GM12878 (cell line): ENCODE results near the gene ANLN. TPM values are rescaled to one million over a fixed set of nuclear protein-coding genes. Genes with fewer than 3 reads are reported as not detected.

ENCODE experiments used
- ATAC-seq: fragments of 200-7000 bp; cut with Tn5 transposase; 3 replicates; pipeline ENCODE4 v1.9.1; 2020; ENCODE audit warnings: mild to moderate bottlenecking, moderate library complexity
- BruUV-seq: library from RNA; stranded (reverse); fragments of 400-500 nt; replicated peaks from 2 replicates; lab custom pipeline; 2021; lab: Mats Ljungman, UMichigan
- CTCF ChIA-PET: fragments of 300-600 bp; sonication (Branson Sonifier 250); formaldehyde crosslinking; extraction: SDS; loops from one replicate; lab custom pipeline; 2021; ENCODE audit warnings: inconsistent platforms; lab: Yijun Ruan, JAX
- POLR2A ChIA-PET: fragments of 350-600 bp; formaldehyde crosslinking; extraction: SDS; loops from one replicate; lab custom pipeline; 2021; ENCODE audit warnings: inconsistent platforms; lab: Charles Lee
- RAD21 ChIA-PET: fragments of 300-600 bp; sonication (Branson Sonifier 250); formaldehyde crosslinking; loops from one replicate; lab custom pipeline; 2023; ENCODE audit warnings: antibody characterized with exemption; ENCODE audit not compliant: unreplicated experiment; lab: Charles Lee
- SMC1A ChIA-PET: fragments of 300-600 bp; sonication (Branson Sonifier 250); formaldehyde crosslinking; loops from one replicate; lab custom pipeline; 2023; ENCODE audit not compliant: unreplicated experiment, uncharacterized antibody; lab: Charles Lee
- DNase-seq: peaks from one replicate; pipeline ENCODE4 v3.0.0-alpha.2; 2011; ENCODE audit warnings: low read depth, low spot score
- FAIRE-seq: peaks from 3 replicates; lab custom pipeline; 2011; peaks lifted over from hg19 to GRCh38; lab: Jason Lieb, UNC
- H2AFZ ChIP-seq: 2 replicates; pipeline ENCODE4 v1.6.0; 2011; ENCODE audit warnings: low read depth, low read length, control low read depth; ENCODE audit not compliant: control insufficient read depth
- H3K27ac ChIP-seq: 2 replicates; pipeline ENCODE4 v1.5.1; 2011; ENCODE audit warnings: control low read depth; ENCODE audit not compliant: control insufficient read depth, insufficient read depth
- H3K27me3 ChIP-seq, 2 experiments: replicated peaks in 1 of 2; 2 replicates each; pipeline versions ENCODE4 v1.6.0 to v1.6.1; 2011; ENCODE audit warnings: low read length in 1 of 2; ENCODE audit not compliant: control insufficient read depth in 2 of 2, insufficient read depth in 2 of 2
- H3K36me3 ChIP-seq, 2 experiments: 2 replicates each; pipeline ENCODE4 v1.5.1; 2011; ENCODE audit warnings: low read length in 1 of 2; ENCODE audit not compliant: control insufficient read depth in 2 of 2, insufficient read depth in 2 of 2
- H3K4me1 ChIP-seq: 2 replicates; pipeline ENCODE4 v1.6.1; 2011; ENCODE audit warnings: mild to moderate bottlenecking, low read length, moderate library complexity, mixed read lengths; ENCODE audit not compliant: control insufficient read depth, insufficient read depth
- H3K4me2 ChIP-seq: 2 replicates; pipeline ENCODE4 v1.6.0; 2011; ENCODE audit warnings: control low read depth; ENCODE audit not compliant: control insufficient read depth, insufficient read depth
- H3K4me3 ChIP-seq: fragments of 200-600 bp; sonication (generic); 2 replicates; pipeline ENCODE4 v1.5.1; 2016
- H3K79me2 ChIP-seq: 2 replicates; pipeline ENCODE4 v1.6.0; 2011; ENCODE audit warnings: low read length; ENCODE audit not compliant: control insufficient read depth, insufficient read depth
- H3K9ac ChIP-seq: 2 replicates; pipeline ENCODE4 v1.8.0; 2011; ENCODE audit warnings: low read length, control low read depth, mixed read lengths; ENCODE audit not compliant: control insufficient read depth, insufficient read depth
- H3K9me3 ChIP-seq: replicated peaks from 3 replicates; pipeline ENCODE4 v1.5.1; 2011; ENCODE audit warnings: mild to moderate bottlenecking, low read length; ENCODE audit not compliant: control insufficient read depth, insufficient read depth
- H4K20me1 ChIP-seq: 2 replicates; pipeline ENCODE4 v1.6.0; 2011; ENCODE audit not compliant: control insufficient read depth, insufficient read depth
- ETV6 ChIP-seq, 2 experiments: fragments of 450-650 bp in 1 of 2; IDR thresholded peaks in 1 of 2; conservative IDR thresholded peaks in 1 of 2; 2 replicates each; pipeline ENCODE4 v1.6.1; 2014; ENCODE audit warnings: antibody characterized with exemption in 1 of 2, borderline replicate concordance in 1 of 2, low read depth in 1 of 2, mild to moderate bottlenecking in 1 of 2, moderate library complexity in 1 of 2
- GATAD2B ChIP-seq: fragments of 450-650 bp; conservative IDR thresholded peaks from 2 replicates; pipeline ENCODE4 v1.6.1; 2017; ENCODE audit warnings: low read depth, mild to moderate bottlenecking, moderate library complexity
- HDAC6 ChIP-seq: fragments of 200-600 bp; sonication (generic); IDR thresholded peaks from one replicate; pipeline ENCODE4 v1.8.0; 2017; ENCODE audit warnings: antibody characterized with exemption; ENCODE audit not compliant: unreplicated experiment
- IRF3 ChIP-seq: fragments of 450-650 bp; IDR thresholded peaks from 2 replicates; pipeline ENCODE4 v1.6.1; 2014; ENCODE audit warnings: mild to moderate bottlenecking
- MXI1 ChIP-seq: fragments of 150-350 bp; IDR thresholded peaks from 2 replicates; pipeline ENCODE4 v1.6.1; 2011; ENCODE audit warnings: low read depth, mild to moderate bottlenecking, inconsistent platforms, low read length, improper control_type of control experiment
- PML ChIP-seq: IDR thresholded peaks from 2 replicates; pipeline ENCODE4 v1.6.1; 2012; ENCODE audit warnings: low read length, inconsistent platforms
- RCOR1 ChIP-seq: conservative IDR thresholded peaks from 2 replicates; pipeline ENCODE4 v1.6.1; 2012; ENCODE audit warnings: low read depth, low read length, improper control_type of control experiment
- TAF1 ChIP-seq: IDR thresholded peaks from 2 replicates; pipeline ENCODE4 v1.6.1; 2011; ENCODE audit warnings: mild to moderate bottlenecking, low read depth, low read length, borderline replicate concordance
- TCF7 ChIP-seq: IDR thresholded peaks from 2 replicates; pipeline ENCODE4 v1.6.1; 2014; ENCODE audit warnings: antibody characterized with exemption, borderline replicate concordance
- ZBTB11 ChIP-seq: fragments of 450-650 bp; formaldehyde crosslinking; IDR thresholded peaks from 2 replicates; pipeline ENCODE4 v1.5.0; 2022; ENCODE audit warnings: mild to moderate bottlenecking, missing genetic modification characterization
- ZNF274 ChIP-seq: IDR thresholded peaks from one replicate; pipeline ENCODE4 v1.8.0; 2011; ENCODE audit not compliant: insufficient read length, insufficient read depth
- WGBS: methylation state at CpG from one replicate; pipeline ENCODE4 v1.1.6; 2016; ENCODE audit warnings: low lambda C conversion rate; ENCODE audit not compliant: insufficient replicate concordance, insufficient coverage; ENCODE audit errors: missing lambda C conversion rate; 5-methylcytosine and 5-hydroxymethylcytosine counted together
- in situ Hi-C: fragments of 300-500 bp; cut with MboI; formaldehyde crosslinking; loops from 9 replicates; pipeline ENCODE4 v1.14.3; 2018; ENCODE audit warnings: mixed read lengths
- intact Hi-C: fragments of 100-400 bp; cut with micrococcal nuclease; formaldehyde crosslinking; loops from one replicate; pipeline ENCODE4 v1.14.2; 2022; ENCODE audit not compliant: unreplicated experiment
- polyA plus RNA-seq, 11 experiments: library from polyadenylated mRNA; depleted of rRNA in 4 of 11; unstranded in 6 of 11; stranded (reverse) in 5 of 11; fragments of >200 nt; fragmentation: Nextera tagmentation in 4 of 11; fragmentation: Illumina TruSeq in 1 of 11; extraction: Ambion mirVana in 4 of 11; extraction: Trizol in 1 of 11; gene quantifications; 1 replicate in 1 of 11; 2 replicates in 10 of 11; pipeline versions ENCODE4 v1.2.1 to v1.2.3, GENCODE V29; 2011 to 2016; ENCODE audit warnings: inconsistent platforms in 2 of 11, missing spikeins in 2 of 11, low read depth in 1 of 11
- total RNA-seq, 4 experiments: library from RNA; depleted of rRNA in 3 of 4; stranded (reverse); fragments of >200 nt in 3 of 4; fragmentation: Illumina TruSeq in 1 of 4; extraction: Trizol in 1 of 4; gene quantifications; 2 replicates each; pipeline versions ENCODE4 v1.2.1 to v1.2.3, GENCODE V29; 2013 to 2021
- TF ChIP-seq, protein P1 (sequence below): fragments of 450-650 bp; IDR thresholded peaks from 2 replicates; pipeline ENCODE4 v1.6.1; 2017; ENCODE audit warnings: mild to moderate bottlenecking, low read depth, inconsistent platforms; ENCODE audit not compliant: poor library complexity, severe bottlenecking
- TF ChIP-seq, protein P2 (sequence below): fragments of 450-650 bp; IDR thresholded peaks from 2 replicates; pipeline ENCODE4 v1.6.1; 2017; ENCODE audit warnings: mild to moderate bottlenecking, moderate library complexity

The ANLN gene
- total and polyA plus RNA-seq, 10 of the 15 experiments (the other 5 are each of a cell fraction or from before 2014, with no cell fraction given), result 9.5 to 32.1 (median 24.2) TPM

DNA sequence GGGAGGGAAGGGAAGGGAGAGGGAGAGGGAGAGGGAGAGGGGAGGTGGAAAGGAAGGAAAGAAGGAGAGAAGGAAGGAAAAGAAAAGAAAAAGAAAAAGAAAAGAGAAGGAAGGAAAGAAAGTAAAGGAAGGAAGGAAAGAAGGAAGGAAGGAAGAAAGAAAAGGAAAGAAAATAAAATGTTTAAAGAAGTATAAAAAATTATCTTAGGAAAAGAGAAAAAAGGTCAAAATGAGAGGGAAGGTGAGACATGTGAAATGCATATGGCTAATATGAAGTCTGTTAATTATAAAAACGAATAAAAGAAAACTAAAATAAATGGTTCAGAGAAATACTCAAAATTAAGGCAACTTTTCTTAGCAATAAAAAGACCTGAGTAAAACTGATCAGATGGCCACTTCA lies 46.1 kb upstream of the ANLN start:
- POLR2A ChIA-PET, result no interaction called here
- H3K36me3 ChIP-seq, result no peaks in the 10 kb centered on the region
- SMC1A ChIA-PET, result no interaction called here
- no peak overlapping the region for H3K9ac ChIP-seq
- no peaks in the 10 kb centered on the region for H4K20me1 ChIP-seq
- ATAC-seq (no peak), FAIRE-seq (no peak), DNase-seq (no peak)
- 0% methylated on average over 1 of the region's 1 CpG for WGBS
- no peaks in the 10 kb centered on the region; a peak in 1 of 4 replicates for H3K27me3 ChIP-seq
- in situ Hi-C loops (no loop called here), intact Hi-C loops (no loop called here)
- CTCF ChIA-PET, result interaction anchor here (1.5 kb wide), 1 partner anchor 24 kb away, joined by 4 read pairs; a partner anchor contains a TSS
- H3K27ac ChIP-seq, result no peak overlapping the region
- RAD21 ChIA-PET, result no interaction called here
- no peaks in the 10 kb centered on the region for H3K9me3 ChIP-seq
- H2AFZ ChIP-seq, result no peak overlapping the region
- no peak overlapping the region for H3K4me2 ChIP-seq
- no peak overlapping the region for H3K4me3 ChIP-seq
- H3K4me1 ChIP-seq, result no peaks in the 10 kb centered on the region
- no TSS peak for BruUV-seq
- no peaks in the 10 kb centered on the region for H3K79me2 ChIP-seq
- TF ChIP-seq RCOR1 (no peak), ETV6 (conservative IDR thresholded peaks at IDR 0.05 in 1 of 2, IDR thresholded peaks at IDR 0.05 in 1 of 2; ENCODE audit: borderline replicate concordance in 1 of 2, low read depth in 1 of 2) (no peak), ZNF274 (no peak), IRF3 (no peak), ZBTB11 (CRISPR knock-in tag) (no peak), MXI1 (no peak), PML (no peak), HDAC6 (no peak), GATAD2B (no peak), TAF1 (no peak), TCF7 (no peak)
- TF ChIP-seq, protein P1, sequence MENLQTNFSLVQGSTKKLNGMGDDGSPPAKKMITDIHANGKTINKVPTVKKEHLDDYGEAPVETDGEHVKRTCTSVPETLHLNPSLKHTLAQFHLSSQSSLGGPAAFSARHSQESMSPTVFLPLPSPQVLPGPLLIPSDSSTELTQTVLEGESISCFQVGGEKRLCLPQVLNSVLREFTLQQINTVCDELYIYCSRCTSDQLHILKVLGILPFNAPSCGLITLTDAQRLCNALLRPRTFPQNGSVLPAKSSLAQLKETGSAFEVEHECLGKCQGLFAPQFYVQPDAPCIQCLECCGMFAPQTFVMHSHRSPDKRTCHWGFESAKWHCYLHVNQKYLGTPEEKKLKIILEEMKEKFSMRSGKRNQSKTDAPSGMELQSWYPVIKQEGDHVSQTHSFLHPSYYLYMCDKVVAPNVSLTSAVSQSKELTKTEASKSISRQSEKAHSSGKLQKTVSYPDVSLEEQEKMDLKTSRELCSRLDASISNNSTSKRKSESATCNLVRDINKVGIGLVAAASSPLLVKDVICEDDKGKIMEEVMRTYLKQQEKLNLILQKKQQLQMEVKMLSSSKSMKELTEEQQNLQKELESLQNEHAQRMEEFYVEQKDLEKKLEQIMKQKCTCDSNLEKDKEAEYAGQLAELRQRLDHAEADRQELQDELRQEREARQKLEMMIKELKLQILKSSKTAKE, result no peak
- TF ChIP-seq, protein P2, sequence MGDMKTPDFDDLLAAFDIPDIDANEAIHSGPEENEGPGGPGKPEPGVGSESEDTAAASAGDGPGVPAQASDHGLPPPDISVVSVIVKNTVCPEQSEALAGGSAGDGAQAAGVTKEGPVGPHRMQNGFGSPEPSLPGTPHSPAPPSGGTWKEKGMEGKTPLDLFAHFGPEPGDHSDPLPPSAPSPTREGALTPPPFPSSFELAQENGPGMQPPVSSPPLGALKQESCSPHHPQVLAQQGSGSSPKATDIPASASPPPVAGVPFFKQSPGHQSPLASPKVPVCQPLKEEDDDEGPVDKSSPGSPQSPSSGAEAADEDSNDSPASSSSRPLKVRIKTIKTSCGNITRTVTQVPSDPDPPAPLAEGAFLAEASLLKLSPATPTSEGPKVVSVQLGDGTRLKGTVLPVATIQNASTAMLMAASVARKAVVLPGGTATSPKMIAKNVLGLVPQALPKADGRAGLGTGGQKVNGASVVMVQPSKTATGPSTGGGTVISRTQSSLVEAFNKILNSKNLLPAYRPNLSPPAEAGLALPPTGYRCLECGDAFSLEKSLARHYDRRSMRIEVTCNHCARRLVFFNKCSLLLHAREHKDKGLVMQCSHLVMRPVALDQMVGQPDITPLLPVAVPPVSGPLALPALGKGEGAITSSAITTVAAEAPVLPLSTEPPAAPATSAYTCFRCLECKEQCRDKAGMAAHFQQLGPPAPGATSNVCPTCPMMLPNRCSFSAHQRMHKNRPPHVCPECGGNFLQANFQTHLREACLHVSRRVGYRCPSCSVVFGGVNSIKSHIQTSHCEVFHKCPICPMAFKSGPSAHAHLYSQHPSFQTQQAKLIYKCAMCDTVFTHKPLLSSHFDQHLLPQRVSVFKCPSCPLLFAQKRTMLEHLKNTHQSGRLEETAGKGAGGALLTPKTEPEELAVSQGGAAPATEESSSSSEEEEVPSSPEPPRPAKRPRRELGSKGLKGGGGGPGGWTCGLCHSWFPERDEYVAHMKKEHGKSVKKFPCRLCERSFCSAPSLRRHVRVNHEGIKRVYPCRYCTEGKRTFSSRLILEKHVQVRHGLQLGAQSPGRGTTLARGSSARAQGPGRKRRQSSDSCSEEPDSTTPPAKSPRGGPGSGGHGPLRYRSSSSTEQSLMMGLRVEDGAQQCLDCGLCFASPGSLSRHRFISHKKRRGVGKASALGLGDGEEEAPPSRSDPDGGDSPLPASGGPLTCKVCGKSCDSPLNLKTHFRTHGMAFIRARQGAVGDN, result no peak
